ENCODE data around the gene OR52E8.

OR52E8 gene

DNA sequence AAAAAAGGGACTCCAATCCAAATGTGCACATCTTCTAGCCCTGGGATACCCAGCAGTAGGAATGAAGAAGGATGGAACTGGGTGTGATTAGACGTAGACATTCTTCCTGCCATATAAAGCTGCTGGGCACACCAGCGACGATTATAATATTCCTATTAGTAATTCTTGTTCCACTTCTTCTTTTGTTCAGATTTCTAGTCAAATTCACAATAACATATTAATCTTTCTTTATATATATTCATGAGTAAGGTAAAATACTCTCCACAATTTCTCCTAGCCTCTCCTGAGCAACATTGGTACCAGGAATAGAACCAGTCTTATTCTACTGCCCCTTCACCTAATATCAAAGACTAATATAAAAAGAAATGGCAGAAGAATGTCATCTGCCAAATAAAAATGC lies at the start of gene OR52E8:
OR52E8 (minus strand) TSS at position 101 of the 400 bp plus-strand sequence; CDS start at position 101, 0 bp downstream.
- no peak for DNase-seq (ENCODE audit: low read depth)

DNA sequence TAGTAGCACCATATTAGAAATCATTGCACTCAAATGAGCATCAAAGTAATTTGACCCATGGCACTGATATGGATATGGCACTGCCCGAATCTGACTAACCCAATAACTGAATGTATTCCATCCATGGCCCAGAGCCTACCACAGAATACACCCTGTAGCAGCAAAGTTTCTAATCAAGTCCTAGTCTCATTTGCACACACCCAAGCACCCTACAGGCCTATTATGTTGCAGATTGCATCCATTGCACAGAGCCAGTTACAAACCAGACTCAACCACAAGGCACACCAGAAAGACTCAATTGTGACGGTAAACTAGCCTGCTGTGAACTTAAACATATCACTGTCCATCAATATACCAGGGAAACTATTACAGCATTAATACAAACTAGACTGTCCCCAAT lies 42.0 kb upstream of the OR52E8 start:
- no peak for DNase-seq (ENCODE audit: low read depth)

DNA sequence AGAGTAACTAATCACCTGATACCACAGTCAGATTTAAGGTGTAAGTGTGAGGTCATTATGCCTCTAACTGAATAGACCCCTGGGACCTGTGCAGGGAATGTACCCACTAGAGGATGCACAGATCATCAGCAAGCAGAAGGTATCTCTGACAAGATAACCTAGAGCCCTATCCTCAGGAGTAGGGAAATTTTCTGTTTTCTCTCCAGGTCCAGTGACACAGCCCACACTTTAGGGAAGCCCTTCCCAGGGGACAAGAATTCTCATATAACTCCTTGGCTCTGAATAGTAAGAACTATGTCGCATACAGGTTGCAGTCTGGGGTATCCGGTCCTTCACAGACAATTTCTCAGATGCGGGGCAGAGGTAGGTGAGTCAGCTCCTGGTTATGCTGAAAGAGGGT lies 35.4 kb upstream of the OR52E8 start, which contains the start of gene OR52E5:
OR52E5 (plus strand) TSS at position 301 of the 400 bp plus-strand sequence. CDS start 7,569 bp downstream, outside the sequence.
- DNase-seq (ENCODE audit: low read depth): no peak

DNA sequence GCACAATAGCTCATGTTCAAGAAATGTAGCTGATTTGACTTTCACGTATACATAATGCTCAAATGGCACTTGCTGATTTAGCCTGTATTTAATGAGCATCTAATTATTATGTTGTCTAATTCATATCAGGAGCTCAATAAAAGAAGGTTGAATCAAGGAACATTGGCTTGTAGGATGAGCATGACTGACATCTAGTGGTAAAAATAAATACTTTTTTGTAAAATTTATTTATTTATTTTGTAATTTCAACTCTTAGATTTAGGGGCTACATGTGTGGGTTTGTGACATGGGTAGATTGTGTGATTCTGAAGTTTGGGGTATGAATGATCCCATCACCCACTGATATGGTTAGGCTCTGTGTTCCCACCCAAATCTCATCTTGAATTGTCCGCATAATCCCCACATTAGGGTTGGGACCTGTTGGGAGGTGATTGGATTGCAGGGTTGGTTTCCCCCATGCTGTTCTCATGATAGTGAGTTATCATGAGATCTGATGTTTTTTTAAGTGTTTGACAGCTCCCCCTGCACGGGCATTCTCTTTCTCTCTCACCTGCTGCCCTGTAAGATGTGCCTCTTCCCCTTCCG lies 33.8 kb upstream of the OR52E8 start:
- DNase-seq (ENCODE audit: low read depth): peak; percentile 38

DNA sequence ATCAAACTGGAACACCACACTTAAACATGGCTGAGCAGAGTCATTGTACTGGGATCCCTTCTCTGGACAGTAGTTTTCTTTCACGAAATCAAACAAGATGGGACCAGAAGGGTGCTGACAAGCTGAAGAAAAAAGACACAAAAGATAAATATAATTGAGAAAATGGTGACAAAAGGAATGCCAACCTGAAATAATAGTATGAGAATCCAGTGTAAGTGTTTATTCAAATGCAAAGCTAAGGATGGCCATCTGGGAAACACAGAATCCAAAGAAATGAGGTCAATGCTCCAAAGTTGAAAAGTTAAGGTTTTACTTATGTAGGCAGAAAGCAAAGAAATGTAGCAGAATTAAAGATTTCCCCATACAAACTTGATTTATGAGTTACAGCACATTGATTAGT lies 30.2 kb upstream of the OR52E8 start:
- DNase-seq (ENCODE audit: low read depth): no peak

DNA sequence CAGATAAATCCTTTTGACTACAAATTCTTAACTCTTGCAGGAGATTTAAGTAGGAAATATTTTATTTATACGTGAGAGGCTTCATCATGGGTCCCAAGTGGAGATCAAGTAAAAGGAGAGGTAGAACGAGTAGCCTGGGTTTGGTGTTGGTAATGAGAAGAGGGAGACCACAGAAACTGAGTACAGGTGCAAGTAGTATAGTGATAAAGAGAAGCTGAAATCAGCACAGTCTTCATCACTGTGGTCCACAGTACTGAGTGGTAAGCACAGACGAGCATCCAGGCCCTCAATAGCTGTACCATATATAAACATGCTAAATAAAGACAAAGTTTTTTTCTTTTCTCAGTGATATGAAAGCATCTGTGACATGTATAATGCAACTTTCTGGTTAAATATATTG lies 29.7 kb upstream of the OR52E8 start:
- no peak for DNase-seq (ENCODE audit: low read depth)

DNA sequence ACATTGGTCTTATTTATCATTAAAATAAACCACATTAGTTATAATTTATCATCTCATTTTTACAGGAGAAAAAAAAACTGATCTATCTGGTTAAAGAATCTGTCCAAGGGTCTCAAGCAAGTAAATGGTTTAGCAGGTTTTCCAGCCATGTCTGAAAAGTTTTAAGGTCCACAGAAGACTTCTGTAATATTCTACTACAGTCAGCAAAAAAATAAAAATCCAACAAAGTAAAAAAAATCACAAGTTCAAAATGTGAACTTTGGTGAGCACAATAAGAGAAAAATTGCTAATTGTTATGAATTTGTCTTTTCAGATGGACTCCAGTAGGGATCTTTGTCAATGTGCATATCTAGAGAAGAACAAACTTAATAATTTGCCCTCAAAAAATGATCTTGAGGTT lies 24.3 kb upstream of the OR52E8 start:
- DNase-seq (ENCODE audit: low read depth): no peak

DNA sequence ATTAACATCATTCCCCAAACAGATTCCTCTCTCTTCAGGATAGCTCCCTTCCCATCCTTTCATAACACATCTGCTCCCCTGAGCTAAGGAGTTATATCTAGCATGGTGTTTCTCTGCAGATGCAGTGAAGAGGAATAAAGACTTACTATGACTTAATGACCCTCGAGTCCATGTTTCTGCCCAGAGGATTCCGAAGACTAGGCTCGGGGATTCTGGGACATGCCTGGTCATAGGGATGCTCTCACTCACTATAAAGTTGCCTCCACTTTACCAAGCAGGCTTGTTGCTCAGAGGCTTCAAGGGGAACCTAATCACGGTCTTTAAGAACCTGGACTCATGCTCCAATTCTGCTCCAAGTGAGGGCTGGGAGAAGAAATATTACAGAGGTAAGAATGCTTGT lies 22.8 kb upstream of the OR52E8 start, which contains the start of gene OR52E4:
OR52E4 (plus strand) TSS at position 301 of the 400 bp plus-strand sequence. CDS start 3,664 bp downstream, outside the sequence.
- DNase-seq (ENCODE audit: low read depth): no peak

DNA sequence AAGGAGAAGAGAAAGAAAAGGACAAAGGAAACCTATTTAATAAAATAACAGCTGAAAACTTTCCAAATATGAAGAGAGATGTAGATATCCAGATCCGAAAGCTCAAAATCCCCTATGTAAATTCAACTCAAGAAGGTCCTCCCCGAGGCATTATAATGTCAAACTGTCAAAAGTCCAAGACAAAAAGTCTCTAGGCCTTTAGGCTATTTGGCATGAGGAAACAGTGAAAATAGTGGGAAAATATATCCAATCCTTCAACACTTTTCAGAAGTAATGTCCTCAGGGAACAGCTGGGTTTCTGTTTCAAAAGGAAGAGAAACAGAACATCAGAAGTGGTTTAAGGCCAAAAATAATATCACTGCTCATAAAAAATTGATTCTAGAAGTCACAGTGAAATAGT lies 21.1 kb upstream of the OR52E8 start:
- DNase-seq (ENCODE audit: low read depth): no peak

DNA sequence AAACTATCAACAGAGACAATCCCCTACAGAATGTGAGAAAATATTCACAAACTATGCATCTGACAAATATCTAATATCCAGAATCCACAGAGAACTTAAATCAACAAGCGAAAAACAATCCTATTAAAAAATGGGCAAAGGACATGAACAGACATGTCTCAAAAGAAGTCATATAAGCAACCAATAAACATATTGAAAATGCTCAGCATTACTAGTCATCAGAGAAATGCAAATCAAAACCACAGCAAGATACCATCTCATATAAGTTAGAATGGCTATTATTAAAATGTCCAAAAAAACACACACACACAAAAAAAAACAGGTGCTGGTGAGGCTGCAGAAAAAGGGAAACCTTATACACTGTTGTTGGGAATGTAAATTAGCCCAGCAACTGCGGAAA lies 8.3 kb upstream of the OR52E8 start:
- no peak for DNase-seq (ENCODE audit: low read depth)

DNA sequence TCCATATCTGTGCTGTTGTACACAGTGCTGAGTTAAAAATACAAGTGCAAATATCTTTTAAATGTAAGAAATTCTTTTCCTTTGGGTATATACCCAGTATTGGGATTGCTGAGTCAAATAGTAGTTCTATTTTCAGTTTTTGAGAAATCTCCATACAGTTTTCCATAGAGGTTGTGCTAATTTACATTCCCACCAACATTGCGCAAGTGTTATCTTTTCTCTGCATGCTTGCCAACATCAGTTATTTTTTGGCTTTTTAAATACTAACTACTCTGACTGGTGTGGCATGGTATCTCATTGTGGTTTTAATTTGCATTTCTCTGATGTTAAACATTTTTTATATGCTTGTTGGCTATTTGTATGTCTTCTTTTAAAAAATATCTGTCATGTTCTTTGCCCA lies 6.5 kb downstream of the OR52E8 start:
- DNase-seq (ENCODE audit: low read depth): no peak

DNA sequence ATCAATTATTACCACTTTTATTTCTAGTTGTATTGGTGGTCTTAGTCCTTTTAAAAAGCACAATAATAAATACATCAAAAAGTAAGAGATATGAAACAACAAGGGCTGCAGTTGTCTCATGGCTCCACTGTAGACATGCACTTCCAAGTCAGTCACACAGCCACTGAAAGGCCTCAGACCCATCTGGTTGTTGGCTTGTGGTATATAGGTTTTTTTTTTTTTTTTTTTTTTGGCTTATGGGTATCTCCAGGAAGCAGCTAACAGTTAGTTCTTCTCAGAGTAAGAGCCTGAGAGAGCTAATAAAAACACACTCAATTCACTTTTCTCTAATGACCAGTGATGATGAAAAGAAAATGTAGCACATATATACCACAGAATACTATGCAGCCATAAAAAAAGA lies 9.8 kb downstream of the OR52E8 start:
- no peak for DNase-seq (ENCODE audit: low read depth)

DNA sequence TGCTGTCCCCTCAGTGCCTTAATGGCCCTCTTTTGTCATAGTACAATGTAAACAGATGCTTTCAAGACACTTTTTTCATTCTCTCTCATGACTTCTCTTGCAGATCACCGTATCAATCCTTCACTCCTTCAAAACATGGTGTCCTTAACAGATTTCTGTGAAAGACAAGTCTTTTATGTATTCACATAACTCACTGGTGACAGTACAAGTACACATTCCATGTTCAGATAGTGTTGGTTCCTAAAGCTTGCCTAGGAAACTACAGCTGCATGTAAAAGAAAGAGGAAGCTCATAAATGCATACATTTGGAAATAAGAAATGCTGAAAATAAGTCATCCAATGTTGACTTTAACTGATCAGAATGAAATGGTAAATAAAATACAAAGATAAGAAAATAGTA lies 10.8 kb downstream of the OR52E8 start:
- DNase-seq (ENCODE audit: low read depth): no peak

DNA sequence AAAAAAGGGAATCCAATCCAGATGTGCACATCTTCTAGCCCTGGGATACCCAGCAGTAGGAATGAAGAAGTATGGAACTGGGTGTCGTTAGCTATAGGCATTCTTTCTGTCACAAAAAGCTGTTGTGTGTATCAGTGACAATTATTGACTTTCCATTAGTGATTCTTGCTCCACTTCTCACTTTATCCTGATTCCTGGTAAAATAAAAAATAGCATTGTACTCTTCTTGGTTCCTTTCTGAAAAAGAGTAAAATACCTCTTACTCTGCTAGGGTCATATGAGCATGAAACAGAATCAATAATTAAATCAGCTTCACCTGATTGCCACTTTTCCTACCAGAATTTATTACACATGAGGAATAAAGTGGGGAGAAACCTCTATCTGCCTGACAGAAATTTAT lies 15.7 kb downstream of the OR52E8 start, which contains the start of gene OR52E6:
OR52E6 (minus strand) TSS at position 101 of the 400 bp plus-strand sequence; CDS start at position 101, 0 bp downstream.
- DNase-seq (ENCODE audit: low read depth): no peak

DNA sequence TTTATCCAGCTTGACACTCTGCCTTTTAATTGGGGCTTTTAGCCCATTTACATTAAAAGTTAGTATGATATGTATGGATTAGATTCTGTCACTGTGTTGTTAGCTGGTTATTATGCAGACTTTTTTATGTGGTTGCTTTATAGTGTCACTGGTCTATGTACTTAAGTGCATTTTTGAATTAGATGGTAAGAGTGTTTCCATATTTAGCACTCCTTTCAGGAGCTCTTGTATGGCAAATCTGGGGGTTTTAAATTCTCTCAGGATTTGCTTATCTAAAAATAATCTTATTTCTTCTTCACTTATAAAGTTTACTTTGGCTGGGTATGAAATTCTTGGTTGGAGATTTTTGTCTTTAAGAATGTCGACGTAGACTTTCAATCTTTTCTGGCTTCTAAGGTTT lies 19.8 kb downstream of the OR52E8 start:
- DNase-seq (ENCODE audit: low read depth): no peak

DNA sequence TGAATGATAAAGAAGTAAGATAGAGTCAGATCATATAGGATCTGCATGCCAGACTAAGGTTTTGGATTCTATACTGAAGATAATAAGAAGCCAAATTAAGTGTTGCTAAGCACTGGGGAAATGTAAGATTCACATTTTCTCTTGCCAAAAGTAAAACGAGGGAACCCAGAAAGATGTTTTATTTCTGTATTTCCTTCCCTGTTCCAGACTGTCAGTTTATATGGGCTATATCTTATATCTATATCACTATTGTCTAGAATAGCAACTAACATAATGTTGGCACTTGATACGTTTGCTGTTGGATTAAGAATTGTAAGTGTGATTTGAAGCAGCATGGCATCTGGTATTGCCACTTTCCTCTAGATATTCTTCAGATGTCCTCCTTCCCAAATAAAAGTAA lies 24.0 kb downstream of the OR52E8 start:
- DNase-seq (ENCODE audit: low read depth): no peak

DNA sequence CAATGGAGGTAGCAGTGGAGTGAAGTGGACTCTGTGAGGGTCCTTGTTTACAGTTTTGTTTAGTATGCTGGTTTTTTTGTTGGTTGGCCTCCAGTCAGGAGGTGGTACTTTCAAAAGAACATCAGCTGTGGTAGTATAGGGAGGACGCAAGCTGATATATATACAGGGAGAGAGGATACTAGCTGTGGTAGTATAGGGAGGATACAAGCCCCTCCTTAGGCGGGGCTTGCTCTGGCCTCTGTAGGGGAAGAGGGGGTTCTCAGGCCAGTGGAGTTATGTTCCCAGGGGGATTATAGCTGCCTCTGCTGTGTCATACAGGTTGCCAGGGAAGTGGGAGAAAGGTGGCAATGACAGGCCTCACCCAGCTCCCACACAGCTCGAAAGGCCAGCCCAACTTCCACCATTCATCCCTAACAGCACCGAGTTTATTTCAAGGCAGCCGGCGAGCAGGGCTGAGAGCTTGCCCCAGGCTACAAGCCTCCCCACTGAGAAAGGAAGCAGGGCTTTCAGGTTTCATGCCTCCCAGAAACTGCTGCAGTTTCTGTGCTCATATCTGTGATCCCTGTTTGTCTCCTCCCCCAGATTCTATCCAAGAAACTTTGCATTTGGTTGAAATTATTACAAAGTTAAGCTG lies 26.2 kb downstream of the OR52E8 start:
- DNase-seq (ENCODE audit: low read depth): no peak

DNA sequence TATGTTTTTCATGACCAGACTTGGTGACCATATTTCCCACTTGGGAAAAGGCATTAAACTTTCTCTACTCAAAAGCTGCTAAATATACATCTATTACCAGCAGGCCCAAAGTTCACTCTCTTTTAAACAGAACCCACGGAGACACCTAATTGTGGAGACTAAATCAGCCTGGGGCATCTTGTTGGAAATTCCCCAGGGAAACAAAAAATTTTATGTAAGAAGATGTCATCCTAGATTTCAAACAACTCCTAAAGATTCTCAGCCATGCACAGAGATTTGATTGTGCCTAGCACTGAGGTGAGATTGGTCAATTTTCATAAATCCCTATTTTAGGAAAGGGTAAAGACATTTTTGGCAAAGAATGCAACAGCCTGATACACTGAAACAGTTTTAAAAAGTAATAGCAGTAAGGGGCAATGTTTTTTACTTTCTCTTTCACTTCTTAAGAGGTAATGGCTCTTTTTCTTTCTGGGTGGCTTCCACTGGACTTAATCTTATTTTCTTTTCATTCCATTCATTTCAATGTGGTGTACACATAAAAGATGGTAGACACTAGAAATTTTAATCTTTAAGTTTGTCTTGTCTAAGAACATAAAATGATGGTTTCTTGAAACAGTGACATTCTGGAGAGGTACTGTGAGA lies 39.1 kb downstream of the OR52E8 start:
- no peak for DNase-seq (ENCODE audit: low read depth)

DNA sequence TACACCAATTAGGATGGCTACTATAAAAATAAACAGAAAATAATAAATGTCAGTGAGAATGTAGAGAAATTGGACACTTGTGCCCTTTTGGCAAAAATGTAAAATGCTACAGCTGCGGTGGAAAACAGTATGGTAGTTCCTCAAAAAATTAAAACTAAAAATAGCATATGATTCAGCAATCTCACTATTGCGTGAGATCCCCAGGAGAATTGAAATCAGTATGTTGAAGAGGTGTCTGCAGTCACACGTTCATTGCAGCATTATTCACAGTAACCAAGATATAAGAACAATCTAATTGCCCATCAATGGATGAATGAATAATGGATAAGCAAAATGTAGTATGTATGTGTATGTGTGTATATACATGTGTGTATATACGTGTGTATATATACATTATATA lies 42.0 kb downstream of the OR52E8 start:
- DNase-seq (ENCODE audit: low read depth): no peak

DNA sequence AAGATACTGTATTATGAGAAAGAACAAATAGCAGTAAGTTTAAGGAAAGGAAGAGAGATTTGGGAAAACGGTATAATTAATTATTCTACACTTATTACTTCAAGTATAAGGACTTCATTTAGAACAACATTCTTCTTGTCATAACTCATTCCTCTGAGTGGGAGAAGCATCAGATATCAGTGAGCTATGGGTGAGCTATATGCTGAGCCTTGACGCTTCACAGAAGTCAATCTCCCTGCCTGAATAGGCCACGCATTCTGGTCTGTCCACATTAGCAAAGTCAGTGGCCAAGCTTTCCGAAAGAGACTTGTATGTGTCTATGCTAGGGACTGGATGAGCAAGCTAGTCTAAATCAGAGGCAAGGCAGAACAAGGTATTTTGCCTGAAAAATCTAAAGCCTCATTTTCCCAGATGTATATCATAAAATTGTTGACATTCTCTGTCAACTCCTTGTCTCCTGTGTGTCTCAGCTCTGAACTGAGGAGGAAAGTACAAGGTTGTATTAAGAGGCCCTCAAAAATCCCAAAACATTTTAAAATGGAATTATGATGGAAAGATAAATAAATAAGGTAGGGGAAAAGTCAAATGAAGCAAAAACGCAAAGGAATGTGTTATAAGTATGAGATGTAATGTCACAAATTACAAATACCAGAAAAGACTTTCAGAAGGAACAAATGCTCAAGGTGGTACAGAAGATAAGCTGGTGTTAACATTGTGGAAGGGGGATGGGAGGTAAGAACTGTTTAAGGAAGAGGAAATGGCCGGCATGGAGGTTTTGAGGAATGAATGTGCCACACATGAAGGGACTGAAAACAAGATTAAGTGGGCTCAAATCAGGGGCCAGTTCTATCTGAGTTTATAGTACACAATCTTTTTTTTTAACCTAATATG lies 47.3 kb downstream of the OR52E8 start:
- DNase-seq (ENCODE audit: low read depth): no peak

DNA sequence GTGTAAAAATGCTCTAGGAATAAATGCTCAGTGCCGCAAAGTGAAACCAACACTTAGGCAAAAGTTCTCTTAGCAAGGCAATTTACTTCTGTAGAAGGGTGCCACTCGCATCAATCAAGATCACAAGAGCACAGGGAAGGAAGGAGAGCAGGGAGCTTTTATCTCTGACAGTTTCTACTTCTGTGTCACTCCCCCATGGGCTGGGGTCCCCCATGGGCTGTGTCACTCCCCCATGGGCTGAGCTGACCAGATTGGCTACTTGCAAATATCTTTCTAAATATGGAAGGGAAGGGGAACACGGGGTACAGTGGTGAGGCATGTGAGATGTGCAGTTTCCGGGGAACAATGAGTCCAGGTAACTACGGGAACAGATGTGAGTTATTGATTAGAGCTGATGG lies 48.4 kb downstream of the OR52E8 start:
- DNase-seq (ENCODE audit: low read depth): no peak

DNA sequence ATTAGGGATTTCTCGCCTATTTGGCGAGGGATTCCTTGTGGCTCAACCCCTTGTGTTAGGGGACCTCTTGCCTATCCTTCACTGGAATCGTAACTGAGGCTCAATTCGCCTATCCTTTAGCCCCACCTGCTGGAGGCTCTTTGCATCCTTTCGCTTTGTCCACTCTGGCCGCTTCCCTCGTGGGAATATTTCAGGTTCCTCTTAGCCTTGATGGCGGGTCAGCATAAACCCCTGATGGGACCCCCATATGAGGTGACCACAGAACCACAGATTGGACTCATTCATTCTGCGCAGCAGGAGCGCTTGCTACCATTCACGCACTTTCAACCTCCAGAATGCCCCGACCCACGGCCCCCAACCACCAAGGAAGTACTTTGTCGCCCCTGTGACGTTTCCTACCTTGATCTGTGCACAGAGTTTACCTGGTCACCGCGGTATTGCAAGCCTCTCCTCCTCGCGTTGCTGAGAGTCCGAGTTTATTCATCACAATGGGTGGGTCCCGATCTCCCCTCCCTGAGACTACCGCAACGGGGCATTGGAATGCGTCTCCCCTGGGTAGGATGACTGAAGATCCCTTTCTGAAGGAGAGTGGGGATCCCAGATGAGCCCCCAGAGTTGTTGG lies 48.9 kb downstream of the OR52E8 start, which contains the start of gene OR52N2:
OR52N2 (plus strand) TSS at position 425 of the 622 bp plus-strand sequence. CDS start 11,412 bp downstream, outside the sequence.
- DNase-seq (ENCODE audit: low read depth): peak; percentile 72
